Spleen (tissue), 7 donors: Measurements from ENCODE around the gene NUDT14.

Experiments
- CTCF ChIP-seq, 11 experiments: fragments of 200-600 bp in 7 of 11; fragments of 450-650 bp in 4 of 11; sonication (generic) in 4 of 11; IDR thresholded peaks in 8 of 11; conservative IDR thresholded peaks in 3 of 11; 1 replicate in 7 of 11; 2 replicates in 4 of 11; pipeline versions ENCODE4 v1.4.0 to v1.8.0; 2016 to 2021; ENCODE audit warnings: antibody characterized with exemption in 11 of 11, inconsistent platforms in 4 of 11, mild to moderate bottlenecking in 1 of 11
- POLR2A ChIP-seq, 3 donors: fragments of 450-650 bp; IDR thresholded peaks; one replicate each; pipeline ENCODE4 v1.5.1; 2017; ENCODE audit warnings: antibody characterized with exemption in 3 of 3, mild to moderate bottlenecking in 1 of 3
- POLR2AphosphoS5 ChIP-seq, 3 donors: sonication (generic); formaldehyde crosslinking; IDR thresholded peaks; one replicate each; pipeline ENCODE4 v1.5.1; 2017; ENCODE audit warnings: antibody characterized with exemption in 3 of 3
- donor health status: DM: no; HTN: no; CAD: no; lungs with moderate emphysema.
- donor health status: DM: no; HTN: no; CAD: no.
- donor health status: DM: no; HTN: no; CAD: no.

- TF ChIP-seq POLR2AphosphoS5 (IDR thresholded peaks at IDR 0.05) (no peak), CTCF (IDR thresholded peaks at IDR 0.05 in 8 of 11, conservative IDR thresholded peaks at IDR 0.05 in 3 of 11) (no peak), POLR2A (IDR thresholded peaks at IDR 0.05) (no peak)
These were observed 33.2 kb downstream of the NUDT14 start for GRCh38 chr14:105147671-105148603.
